HG03097 (cell line): Measurements from ENCODE around the gene SEZ6L2.

Experiments
- ATAC-seq: cut with Tn5 transposase; IDR thresholded peaks from one replicate; pipeline ENCODE4 v1.9.1; 2021; ENCODE audit not compliant: unreplicated experiment, low FRiP score

SEZ6L2 gene

DNA sequence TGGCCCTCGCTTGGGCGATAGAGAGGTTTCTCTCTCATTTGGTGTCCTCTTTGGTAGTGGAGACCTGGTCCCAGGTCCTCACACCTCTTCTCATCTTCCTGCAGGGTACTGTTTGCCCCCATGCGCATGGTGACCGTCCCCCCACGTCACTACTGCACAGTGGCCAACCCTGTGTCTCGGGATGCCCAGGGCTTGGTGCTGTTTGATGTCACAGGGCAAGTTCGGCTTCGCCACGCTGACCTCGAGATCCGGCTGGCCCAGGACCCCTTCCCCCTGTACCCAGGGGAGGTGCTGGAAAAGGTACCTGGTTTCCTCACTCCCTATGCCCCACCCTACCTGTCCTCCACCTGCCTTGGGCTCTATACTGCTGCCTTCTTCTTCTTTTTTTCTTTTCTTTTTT is 68.6 kb downstream of the SEZ6L2 start:
- ATAC-seq: no peak

DNA sequence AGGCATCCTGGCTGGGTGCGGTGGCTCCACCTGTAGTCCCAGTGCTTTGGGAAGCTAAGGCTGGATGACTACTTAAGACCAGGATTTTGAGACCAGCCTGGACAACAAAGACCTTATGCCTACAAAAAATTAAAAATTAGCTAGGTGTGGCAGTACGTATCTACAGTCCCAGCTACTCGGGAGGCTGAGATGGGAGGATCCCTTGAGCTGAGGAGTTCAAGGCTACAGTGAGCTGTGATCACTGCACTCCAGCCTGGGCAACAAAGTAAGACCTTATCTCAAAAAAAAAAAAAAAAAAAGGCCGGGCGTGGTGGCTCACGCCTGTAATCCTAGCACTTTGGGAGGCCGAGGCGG is 73.0 kb downstream of the SEZ6L2 start:
- ATAC-seq: no peak

DNA sequence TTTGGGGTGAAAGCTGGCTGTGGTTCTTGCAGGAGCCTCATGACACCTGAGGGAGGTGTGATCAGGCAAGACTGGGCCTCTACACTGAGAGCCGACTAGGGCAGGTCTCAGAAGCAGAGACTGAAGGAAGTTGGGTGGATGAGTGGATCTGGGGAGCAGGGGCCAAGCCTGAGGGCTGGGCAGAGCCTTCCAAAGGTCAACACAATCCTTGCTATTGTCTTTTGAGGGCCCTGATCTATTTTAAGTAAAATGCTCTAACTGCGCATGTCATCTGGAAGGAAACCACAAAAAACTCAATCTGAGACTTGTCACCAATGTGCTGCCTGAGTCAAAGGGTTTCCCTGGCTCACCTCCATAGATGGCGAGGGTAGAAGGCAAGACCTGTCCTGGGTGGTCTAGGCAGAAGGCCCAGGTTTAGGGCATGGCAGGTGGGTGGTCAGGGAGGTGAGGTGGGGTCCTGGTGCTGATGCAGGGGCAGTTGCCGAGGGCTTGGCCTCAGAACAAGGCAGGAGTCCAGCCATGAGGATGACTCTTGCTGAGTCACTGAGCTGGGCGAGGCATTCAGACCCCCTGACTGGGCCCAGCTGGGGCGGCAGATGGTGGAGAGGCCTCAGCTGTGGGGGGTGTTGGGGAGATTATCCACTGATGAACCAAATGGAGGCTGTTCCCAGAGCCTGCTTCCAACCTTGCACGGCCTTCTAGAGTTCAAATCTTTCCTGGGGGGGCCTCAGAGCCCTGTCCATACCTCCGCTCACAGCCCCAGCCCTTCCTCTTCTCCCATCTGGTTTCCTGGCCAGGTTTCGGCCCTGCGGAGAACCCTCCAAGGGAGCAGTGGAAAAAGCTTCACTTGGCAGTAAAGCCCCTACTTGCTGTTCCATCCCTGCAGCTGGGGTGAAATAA is 74.0 kb downstream of the SEZ6L2 start:
- no peak for ATAC-seq

DNA sequence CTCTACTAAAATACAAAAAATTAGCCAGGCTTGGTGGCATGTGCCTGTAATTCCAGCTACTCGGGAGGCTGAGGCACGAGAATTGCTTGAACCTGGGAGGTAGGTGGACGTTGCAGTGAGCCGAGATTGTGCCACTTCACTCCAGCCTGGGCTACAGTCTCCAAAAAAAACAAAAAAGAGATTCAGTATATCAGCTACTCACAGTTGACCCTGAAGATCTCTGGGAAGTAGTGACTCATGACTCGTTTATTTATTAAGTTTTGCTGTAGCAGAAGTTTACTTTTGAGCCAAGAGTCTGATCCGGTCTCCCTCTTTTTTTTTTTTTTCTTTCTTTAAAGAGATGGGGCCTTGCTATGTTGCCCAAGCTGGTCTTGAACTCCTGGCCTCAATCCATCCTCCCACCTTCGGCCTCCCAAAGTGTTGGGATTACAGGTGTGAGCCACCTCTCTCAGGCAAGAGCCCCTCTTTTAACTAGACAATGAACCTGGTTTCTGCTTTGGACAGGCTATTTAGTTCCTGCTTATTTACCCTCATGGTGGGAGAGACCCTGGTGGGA is 74.7 kb downstream of the SEZ6L2 start:
- ATAC-seq: no peak

DNA sequence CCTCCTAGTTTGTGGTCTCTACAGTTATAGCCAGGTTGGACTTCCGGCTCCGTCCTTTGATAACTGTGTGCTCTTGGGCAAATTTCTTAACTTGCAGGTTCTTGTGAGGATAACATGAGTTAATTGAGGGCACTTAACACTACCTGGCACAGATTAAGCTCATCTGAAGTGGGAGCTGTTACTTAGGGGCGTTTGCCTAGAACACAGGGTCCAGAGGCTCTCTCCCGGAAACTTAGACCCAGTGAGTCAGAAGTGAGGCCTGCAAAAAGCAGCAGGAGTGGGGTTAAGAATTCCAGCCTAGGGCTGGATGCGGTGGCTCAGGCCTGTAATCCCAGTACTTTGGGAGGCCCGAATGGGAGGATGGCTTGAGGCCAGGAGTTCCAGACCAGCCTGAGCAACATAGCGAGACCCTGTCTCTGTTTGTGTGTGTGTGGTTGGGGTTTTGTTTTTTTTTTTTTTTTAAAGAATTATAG is 77.7 kb downstream of the SEZ6L2 start:
- no peak for ATAC-seq
